GM12892 (cell line): ENCODE results near the gene KRTAP13-1.

Source experiments
- POLR2A ChIP-seq: IDR thresholded peaks from 2 replicates; pipeline ENCODE4 v1.6.1; 2011; ENCODE audit warnings: low read depth, low read length, control low read depth
- POLR2AphosphoS5 ChIP-seq: IDR thresholded peaks from 2 replicates; pipeline ENCODE4 v1.6.1; 2011; ENCODE audit warnings: low read depth, low read length, control low read depth
- TAF1 ChIP-seq: IDR thresholded peaks from 2 replicates; pipeline ENCODE4 v1.6.1; 2011; ENCODE audit warnings: low read depth, mild to moderate bottlenecking, control low read depth, low read length, borderline replicate concordance

DNA sequence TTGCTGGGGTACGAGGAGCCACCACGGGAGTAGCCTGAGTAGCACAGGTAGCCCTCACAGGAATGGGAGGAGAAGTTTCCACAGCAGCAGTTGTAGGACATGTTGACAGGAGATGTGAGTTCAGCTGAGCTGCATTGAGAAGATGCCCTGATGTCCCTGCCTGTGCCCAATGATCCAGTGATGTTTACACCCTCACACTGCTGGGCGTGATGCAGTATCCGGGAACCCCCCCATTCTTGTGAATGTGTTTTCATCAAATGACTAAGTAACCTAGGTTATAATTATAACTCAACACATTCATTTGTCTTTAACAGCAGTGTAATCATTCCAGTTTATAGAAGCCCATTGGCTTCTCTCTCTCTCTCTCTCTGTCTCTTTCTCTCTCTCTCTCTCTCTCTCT lies 47.3 kb upstream of the KRTAP13-1 start, which contains the start of gene KRTAP23-1:
- TF ChIP-seq POLR2A, result no peak
- no peak for TF ChIP-seq POLR2AphosphoS5
- TF ChIP-seq TAF1, result no peak
